HEK293 (cell line): Measurements from ENCODE around the gene EME1.
A peak's percentile ranks its signal among the peaks of the same experiment; 100 is the strongest.

Experiments
- CTCF ChIA-PET: fragments of 350-600 bp; formaldehyde crosslinking; extraction: SDS; loops from one replicate; lab custom pipeline; 2021; ENCODE audit warnings: antibody characterized with exemption; lab: Yijun Ruan, JAX
- POLR2A ChIA-PET: fragments of 300-600 bp; formaldehyde crosslinking; extraction: SDS; loops from one replicate; lab custom pipeline; 2020; ENCODE audit warnings: antibody characterized with exemption, inconsistent platforms; lab: Yijun Ruan, JAX
- H3K27ac ChIP-seq: fragments of 200-500 bp; sonication (Bioruptor generic); 2 replicates; pipeline ENCODE4 v1.5.1; 2014; ENCODE audit warnings: low read depth, low read length, control low read depth, inconsistent platforms; ENCODE audit errors: extremely low read depth
- H3K36me3 ChIP-seq, 2 experiments: fragments of 200-500 bp in 1 of 2; sonication (Bioruptor generic) in 1 of 2; 1 replicate in 1 of 2; 2 replicates in 1 of 2; pipeline ENCODE4 v1.5.1; 2014 to 2017; ENCODE audit warnings: inconsistent platforms in 2 of 2, low read length in 2 of 2; ENCODE audit not compliant: control insufficient read depth in 2 of 2, insufficient read depth in 1 of 2
- H3K4me1 ChIP-seq: fragments of 200-500 bp; sonication (Bioruptor generic); 2 replicates; pipeline ENCODE4 v1.5.1; 2014; ENCODE audit warnings: mild to moderate bottlenecking, low read length, inconsistent platforms; ENCODE audit not compliant: control insufficient read depth, insufficient read depth
- H3K4me3 ChIP-seq: 2 replicates; pipeline ENCODE4 v1.5.1; 2011; ENCODE audit warnings: low read depth, mild to moderate bottlenecking, control low read depth, low read length, moderate library complexity
- H3K9me3 ChIP-seq: fragments of 200-500 bp; sonication (Bioruptor generic); 2 replicates; pipeline ENCODE4 v1.5.1; 2014; ENCODE audit warnings: low read depth, low read length, inconsistent platforms; ENCODE audit not compliant: control insufficient read depth, insufficient read depth
- SP7 ChIP-seq: fragments of 450-650 bp; formaldehyde crosslinking; IDR thresholded peaks from 2 replicates; pipeline ENCODE4 v1.5.1; 2016; ENCODE audit warnings: missing biosample characterization, missing genetic modification characterization
- TRIM28 ChIP-seq: IDR thresholded peaks from 2 replicates; pipeline ENCODE4 v1.6.1; 2011; ENCODE audit warnings: low read length, control low read depth, borderline replicate concordance
- ZBTB17 ChIP-seq: fragments of 450-650 bp; formaldehyde crosslinking; IDR thresholded peaks from 2 replicates; pipeline ENCODE4 v1.5.1; 2016; ENCODE audit warnings: missing biosample characterization, missing genetic modification characterization
- ZBTB21 ChIP-seq: fragments of 450-650 bp; formaldehyde crosslinking; IDR thresholded peaks from 2 replicates; pipeline ENCODE4 v1.5.1; 2017; ENCODE audit warnings: missing biosample characterization, missing genetic modification characterization
- ZBTB6 ChIP-seq: fragments of 450-650 bp; formaldehyde crosslinking; IDR thresholded peaks from 2 replicates; pipeline ENCODE4 v1.5.1; 2017; ENCODE audit warnings: missing biosample characterization, missing genetic modification characterization
- ZBTB8A ChIP-seq: fragments of 450-650 bp; formaldehyde crosslinking; IDR thresholded peaks from 2 replicates; pipeline ENCODE4 v1.5.1; 2016; ENCODE audit warnings: missing biosample characterization, missing genetic modification characterization
- ZNF140 ChIP-seq: fragments of 450-650 bp; formaldehyde crosslinking; IDR thresholded peaks from 2 replicates; pipeline ENCODE4 v1.5.1; 2016; ENCODE audit warnings: missing biosample characterization, missing genetic modification characterization
- ZNF2 ChIP-seq: fragments of 450-650 bp; formaldehyde crosslinking; IDR thresholded peaks from 2 replicates; pipeline ENCODE4 v1.5.1; 2016; ENCODE audit warnings: missing biosample characterization, missing genetic modification characterization
- ZNF394 ChIP-seq: fragments of 450-650 bp; formaldehyde crosslinking; IDR thresholded peaks from 2 replicates; pipeline ENCODE4 v1.5.1; 2016; ENCODE audit warnings: missing biosample characterization, missing genetic modification characterization, mild to moderate bottlenecking, moderate library complexity, borderline replicate concordance
- ZNF404 ChIP-seq: fragments of 450-650 bp; formaldehyde crosslinking; IDR thresholded peaks from 2 replicates; pipeline ENCODE4 v1.5.1; 2017; ENCODE audit warnings: missing biosample characterization, missing genetic modification characterization
- ZNF548 ChIP-seq: fragments of 450-650 bp; formaldehyde crosslinking; IDR thresholded peaks from 2 replicates; pipeline ENCODE4 v1.5.1; 2016; ENCODE audit warnings: missing biosample characterization, missing genetic modification characterization
- ZNF549 ChIP-seq: fragments of 450-650 bp; IDR thresholded peaks from 2 replicates; pipeline ENCODE4 v1.5.1; 2018; ENCODE audit warnings: missing biosample characterization, missing genetic modification characterization, mild to moderate bottlenecking, inconsistent platforms, moderate library complexity
- ZNF558 ChIP-seq: fragments of 450-650 bp; formaldehyde crosslinking; IDR thresholded peaks from 2 replicates; pipeline ENCODE4 v1.5.1; 2016; ENCODE audit warnings: missing biosample characterization, missing genetic modification characterization
- ZNF610 ChIP-seq: fragments of 450-650 bp; formaldehyde crosslinking; IDR thresholded peaks from 2 replicates; pipeline ENCODE4 v1.5.1; 2016; ENCODE audit warnings: missing biosample characterization, missing genetic modification characterization, borderline replicate concordance
- ZNF621 ChIP-seq: fragments of 450-650 bp; formaldehyde crosslinking; IDR thresholded peaks from 2 replicates; pipeline ENCODE4 v1.5.1; 2017; ENCODE audit warnings: missing biosample characterization, missing genetic modification characterization
- ZNF626 ChIP-seq: fragments of 450-650 bp; sonication (Bioruptor Pico); formaldehyde crosslinking; IDR thresholded peaks from 2 replicates; pipeline ENCODE4 v1.5.1; 2018; ENCODE audit warnings: missing biosample characterization, missing genetic modification characterization, inconsistent platforms
- ZNF645 ChIP-seq: fragments of 450-650 bp; formaldehyde crosslinking; IDR thresholded peaks from 2 replicates; pipeline ENCODE4; 2016; ENCODE audit warnings: missing biosample characterization, missing genetic modification characterization
- ZNF654 ChIP-seq: fragments of 450-650 bp; formaldehyde crosslinking; IDR thresholded peaks from 2 replicates; pipeline ENCODE4 v1.5.1; 2016; ENCODE audit warnings: low read depth, missing biosample characterization, missing genetic modification characterization
- ZNF664 ChIP-seq: fragments of 450-650 bp; formaldehyde crosslinking; IDR thresholded peaks from 2 replicates; pipeline ENCODE4 v1.5.1; 2016; ENCODE audit warnings: missing biosample characterization, missing genetic modification characterization
- ZNF692 ChIP-seq: fragments of 450-650 bp; formaldehyde crosslinking; IDR thresholded peaks from 2 replicates; pipeline ENCODE4 v1.5.1; 2016; ENCODE audit warnings: missing biosample characterization, missing genetic modification characterization
- ZNF707 ChIP-seq: fragments of 450-650 bp; formaldehyde crosslinking; IDR thresholded peaks from 2 replicates; pipeline ENCODE4 v1.5.1; 2016; ENCODE audit warnings: missing biosample characterization, missing genetic modification characterization
- ZNF768 ChIP-seq: fragments of 450-650 bp; formaldehyde crosslinking; IDR thresholded peaks from 2 replicates; pipeline ENCODE4 v1.5.1; 2018; ENCODE audit warnings: missing biosample characterization, mild to moderate bottlenecking, missing genetic modification characterization
- ZNF791 ChIP-seq: fragments of 450-650 bp; formaldehyde crosslinking; IDR thresholded peaks from 2 replicates; pipeline ENCODE4 v1.5.1; 2016; ENCODE audit warnings: missing biosample characterization, missing genetic modification characterization
- ZXDB ChIP-seq: fragments of 450-650 bp; formaldehyde crosslinking; IDR thresholded peaks from 2 replicates; pipeline ENCODE4 v1.5.1; 2016; ENCODE audit warnings: missing biosample characterization, missing genetic modification characterization
- TF ChIP-seq, protein P1 (sequence below): fragments of 450-650 bp; formaldehyde crosslinking; IDR thresholded peaks from 2 replicates; pipeline ENCODE4 v1.5.1; 2016; ENCODE audit warnings: missing biosample characterization, missing genetic modification characterization

EME1 gene

GRCh38 chr17:50361561-50362480 lies 11.2 kb upstream of the EME1 start:
- TF ChIP-seq, protein P1, sequence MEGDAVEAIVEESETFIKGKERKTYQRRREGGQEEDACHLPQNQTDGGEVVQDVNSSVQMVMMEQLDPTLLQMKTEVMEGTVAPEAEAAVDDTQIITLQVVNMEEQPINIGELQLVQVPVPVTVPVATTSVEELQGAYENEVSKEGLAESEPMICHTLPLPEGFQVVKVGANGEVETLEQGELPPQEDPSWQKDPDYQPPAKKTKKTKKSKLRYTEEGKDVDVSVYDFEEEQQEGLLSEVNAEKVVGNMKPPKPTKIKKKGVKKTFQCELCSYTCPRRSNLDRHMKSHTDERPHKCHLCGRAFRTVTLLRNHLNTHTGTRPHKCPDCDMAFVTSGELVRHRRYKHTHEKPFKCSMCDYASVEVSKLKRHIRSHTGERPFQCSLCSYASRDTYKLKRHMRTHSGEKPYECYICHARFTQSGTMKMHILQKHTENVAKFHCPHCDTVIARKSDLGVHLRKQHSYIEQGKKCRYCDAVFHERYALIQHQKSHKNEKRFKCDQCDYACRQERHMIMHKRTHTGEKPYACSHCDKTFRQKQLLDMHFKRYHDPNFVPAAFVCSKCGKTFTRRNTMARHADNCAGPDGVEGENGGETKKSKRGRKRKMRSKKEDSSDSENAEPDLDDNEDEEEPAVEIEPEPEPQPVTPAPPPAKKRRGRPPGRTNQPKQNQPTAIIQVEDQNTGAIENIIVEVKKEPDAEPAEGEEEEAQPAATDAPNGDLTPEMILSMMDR: peak; percentile 72
- TF ChIP-seq ZNF2 (tag by site-specific recombination) (0 out of 2 replicates have a peak, but pooled peaks have one; percentile 39), ZNF654 (peak; percentile 40), ZBTB17 (tag by site-specific recombination) (peak; percentile 43; the same call in 1 of the 2 replicates), ZNF549 (tag by site-specific recombination) (no peak)
- TF ChIP-seq, all 188 proteins: peak for 4
- Histone ChIP-seq H3K36me3 (peaks cover 9 to 78% of the 10 kb centered on the region in 2 experiments; a peak in 2 of 3 replicates), H3K27ac (no peak overlapping the region), H3K9me3 (no peaks in the 10 kb centered on the region), H3K4me1 (0 out of 2 replicates have a peak, but pooled peaks cover 5% of the 10 kb centered on the region), H3K4me3 (no peak overlapping the region)
- ChIA-PET CTCF (interaction anchor here (0.6 to 5.5 kb wide), 47 partner anchors 7 to 454 kb away, joined by 3 to 54 read pairs (median 4); partner anchors contain the start of genes EME1, LRRC59, MRPL27 and RSAD1), POLR2A (interaction anchor here (0.7 to 2.7 kb wide), 11 partner anchors 10 to 309 kb away, joined by 3 to 15 read pairs (median 8); partner anchors contain the start of genes EME1, LRRC59, MRPL27 and RSAD1)

- Histone ChIP-seq H3K27ac (no peak overlapping the region), H3K36me3 (peaks cover 13 to 79% of the 10 kb centered on the region in 2 experiments; a peak in 2 of 3 replicates)
- TF ChIP-seq ZNF645: no peak
- TF ChIP-seq, protein P1: no peak
- TF ChIP-seq ZBTB21 (tag by site-specific recombination): peak; percentile 59
- TF ChIP-seq ZNF791: peak; percentile 70; the same call in 1 of the 2 replicates
- no peak for TF ChIP-seq SP7 (tag by site-specific recombination)
- no peak for TF ChIP-seq ZNF768 (tag by site-specific recombination)
- TF ChIP-seq TRIM28: no peak
- peak; percentile 67; the same call in 1 of the 2 replicates for TF ChIP-seq ZNF140 (tag by site-specific recombination)
- peak; percentile 63; the same call in 1 of the 2 replicates for TF ChIP-seq ZNF558 (tag by site-specific recombination)
- peak; percentile 73 for TF ChIP-seq ZNF664 (tag by site-specific recombination)
- TF ChIP-seq ZBTB6 (tag by site-specific recombination): no peak
- no peak for TF ChIP-seq ZNF692 (tag by site-specific recombination)
- TF ChIP-seq ZNF404 (tag by site-specific recombination): 0 out of 2 replicates have a peak, but pooled peaks have one; percentile 62
- TF ChIP-seq ZXDB (tag by site-specific recombination): peak; percentile 54
- no peak for TF ChIP-seq ZNF626 (tag by site-specific recombination)
- no peak for TF ChIP-seq ZNF621 (tag by site-specific recombination)
- peak; percentile 79 for TF ChIP-seq ZBTB8A
- no peak for TF ChIP-seq ZNF610 (tag by site-specific recombination)
- no peak for TF ChIP-seq ZNF707 (tag by site-specific recombination)
- no peak for TF ChIP-seq ZNF548 (tag by site-specific recombination)
- peak; percentile 94 for TF ChIP-seq ZNF394 (tag by site-specific recombination)
These were observed 10.4 kb upstream of the EME1 start for GRCh38 chr17:50362661-50363060.

More at GRCh38 chr17:50362661-50363060, 10.4 kb upstream of the EME1 start:
- Histone ChIP-seq H3K9me3 (no peaks in the 10 kb centered on the region), H3K4me3 (no peak overlapping the region), H3K4me1 (0 out of 2 replicates have a peak, but pooled peaks cover 5% of the 10 kb centered on the region)
- ChIA-PET CTCF (interaction anchor here (0.6 to 5.5 kb wide), 38 partner anchors 8 to 445 kb away, joined by 3 to 54 read pairs (median 6); partner anchors contain the start of genes EME1, LRRC59, MRPL27 and RSAD1), POLR2A (interaction anchor here (0.9 to 2.7 kb wide), 10 partner anchors 9 to 309 kb away, joined by 3 to 15 read pairs (median 8); partner anchors contain the start of genes EME1, LRRC59, MRPL27 and RSAD1)
